CD4-positive, CD25-positive, alpha-beta regulatory T cell (primary cell): ENCODE data around the gene BLID. TPM values are rescaled to one million over a fixed set of nuclear protein-coding genes. Genes with fewer than 3 reads are reported as not detected.

Source experiments
- ATAC-seq, 2 donors: fragments of 150-1000 bp; cut with Tn5 transposase; one replicate each; pipeline ENCODE4 v1.10.0; 2021; ENCODE audit warnings: low read depth in 2 of 2, moderate number of reproducible peaks in 2 of 2, moderate library complexity in 1 of 2
- DNase-seq, 3 donors: peaks; one replicate each; pipeline versions ENCODE4 v3.0.0 to v3.0.0-alpha.2; 2012 to 2022; ENCODE audit warnings: mixed read lengths in 1 of 3
- H3K27ac ChIP-seq: one replicate; pipeline ENCODE4 v1.7.0; 2013; ENCODE audit warnings: mild to moderate bottlenecking, low read length; ENCODE audit not compliant: insufficient read depth, poor library complexity, severe bottlenecking
- H3K27me3 ChIP-seq: one replicate; pipeline ENCODE4 v1.7.0; 2013; ENCODE audit warnings: low read length; ENCODE audit not compliant: control insufficient read depth, insufficient read depth
- H3K36me3 ChIP-seq: one replicate; pipeline ENCODE4 v1.7.0; 2013; ENCODE audit warnings: mild to moderate bottlenecking, low read length, moderate library complexity; ENCODE audit not compliant: control insufficient read depth, insufficient read depth
- H3K4me1 ChIP-seq: 2 replicates; pipeline ENCODE4 v1.7.0; 2013; ENCODE audit warnings: mild to moderate bottlenecking, low read length; ENCODE audit not compliant: insufficient read depth, control insufficient read depth, poor library complexity, severe bottlenecking
- H3K4me3 ChIP-seq: one replicate; pipeline ENCODE4 v1.7.0; 2013; ENCODE audit warnings: low read depth, mild to moderate bottlenecking, low read length, moderate library complexity
- H3K9me3 ChIP-seq, 2 experiments: 1 replicate in 1 of 2; 2 replicates in 1 of 2; pipeline ENCODE4 v1.7.0; 2013; ENCODE audit warnings: low read length in 2 of 2, mild to moderate bottlenecking in 1 of 2, moderate library complexity in 1 of 2; ENCODE audit not compliant: control insufficient read depth in 2 of 2
- H3K27ac Mint-ChIP-seq, 3 donors: one replicate each; pipeline ENCODE4 v1.8.0; 2020 to 2022; ENCODE audit warnings: mild to moderate bottlenecking in 3 of 3, mixed read lengths in 3 of 3, moderate library complexity in 2 of 3
- H3K27me3 Mint-ChIP-seq: one replicate; pipeline ENCODE4 v1.8.0; 2022; ENCODE audit warnings: mild to moderate bottlenecking, mixed read lengths
- H3K36me3 Mint-ChIP-seq: one replicate; pipeline ENCODE4 v1.8.0; 2020; ENCODE audit warnings: mixed read lengths
- H3K4me1 Mint-ChIP-seq, 4 donors: one replicate each; pipeline ENCODE4 v1.8.0; 2020 to 2022; ENCODE audit warnings: mixed read lengths in 4 of 4, mild to moderate bottlenecking in 1 of 4
- H3K4me3 Mint-ChIP-seq, 4 donors: one replicate each; pipeline ENCODE4 v1.8.0; 2020 to 2022; ENCODE audit warnings: mild to moderate bottlenecking in 4 of 4, mixed read lengths in 4 of 4, moderate library complexity in 3 of 4
- H3K9me3 Mint-ChIP-seq, 7 donors: one replicate each; pipeline ENCODE4 v1.8.0; 2020 to 2022; ENCODE audit warnings: mixed read lengths in 7 of 7, mild to moderate bottlenecking in 3 of 7, moderate library complexity in 2 of 7
- polyA plus RNA-seq, 4 donors: library from polyadenylated mRNA; unstranded; fragments of 300-500 nt; fragmentation: Illumina TruSeq; gene quantifications; one replicate each; pipeline ENCODE4 v1.2.3, GENCODE V29; 2021
- total RNA-seq: library from RNA; stranded (reverse); gene quantifications from one replicate; pipeline ENCODE4 v1.2.3, GENCODE V29; 2022

The BLID gene
- total and polyA plus RNA-seq, 5 donors from 2014 or later, result not detected

DNA sequence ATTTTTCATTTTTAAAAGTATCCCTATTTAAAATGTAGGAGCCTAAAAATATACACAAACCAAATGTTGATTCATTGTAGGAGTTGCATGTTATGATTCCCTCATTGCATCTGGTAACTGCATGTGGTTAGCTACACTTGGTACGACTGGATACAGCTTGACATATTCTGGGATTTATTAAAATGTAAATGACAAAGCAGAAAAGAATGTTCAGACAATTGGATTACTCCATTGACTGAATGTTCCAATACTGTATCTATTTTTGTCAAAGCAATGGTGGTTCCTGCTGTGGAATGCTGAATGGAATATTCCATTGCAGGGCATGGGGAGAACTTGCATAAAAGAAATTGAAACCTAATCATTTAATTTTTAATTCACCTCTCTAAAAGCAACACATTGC lies 30.8 kb downstream of the BLID start:
- H3K36me3 ChIP-seq, result no peaks in the 10 kb centered on the region
- no peak overlapping the region for H3K4me3 ChIP-seq
- H3K27ac Mint-ChIP-seq, result no peak overlapping the region
- H3K36me3 Mint-ChIP-seq, result no peaks in the 10 kb centered on the region
- DNase-seq (no peak), ATAC-seq (no peak)
- no peak overlapping the region for H3K27ac ChIP-seq
- H3K4me3 Mint-ChIP-seq, result no peak overlapping the region
- no peaks in the 10 kb centered on the region for H3K27me3 ChIP-seq
- no peaks in the 10 kb centered on the region for H3K9me3 ChIP-seq
- H3K4me1 Mint-ChIP-seq, result no peaks in the 10 kb centered on the region
- peaks cover 11% of the 10 kb centered on the region for H3K27me3 Mint-ChIP-seq
- H3K9me3 Mint-ChIP-seq, result peaks cover 0 to 4% (median 2%) of the 10 kb centered on the region in 7 donors
- no peaks in the 10 kb centered on the region for H3K4me1 ChIP-seq

DNA sequence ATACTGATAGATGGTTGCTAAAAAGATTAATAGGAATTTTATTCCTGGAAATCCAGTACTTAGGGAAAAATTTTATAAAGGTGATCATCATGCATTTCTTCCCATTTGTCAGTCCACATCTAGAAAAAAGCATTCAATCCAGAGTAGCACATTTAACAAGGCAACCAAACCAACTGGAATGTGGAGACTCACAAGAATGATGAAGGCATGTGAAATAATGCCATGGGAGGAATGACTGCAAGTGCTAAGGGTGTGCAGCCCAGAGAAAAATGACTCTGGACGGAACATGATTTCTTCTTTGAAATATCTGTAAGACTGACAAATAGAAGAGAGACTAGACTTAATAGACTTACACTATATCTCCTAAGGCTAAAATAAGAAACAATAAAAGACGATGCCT lies 33.8 kb downstream of the BLID start:
- H3K4me3 ChIP-seq, result no peak overlapping the region
- Mint-ChIP-seq H3K4me3 (no peak overlapping the region), H3K9me3 (peaks cover 0 to 4% (median 2%) of the 10 kb centered on the region in 7 donors), H3K27me3 (peaks cover 14% of the 10 kb centered on the region), H3K27ac (no peak overlapping the region), H3K4me1 (no peaks in the 10 kb centered on the region), H3K36me3 (no peaks in the 10 kb centered on the region)
- no peak for DNase-seq
- ATAC-seq, result no peak
- no peaks in the 10 kb centered on the region for H3K4me1 ChIP-seq
- no peak overlapping the region for H3K27ac ChIP-seq
- no peaks in the 10 kb centered on the region for H3K27me3 ChIP-seq
- H3K9me3 ChIP-seq, result no peaks in the 10 kb centered on the region
- no peaks in the 10 kb centered on the region for H3K36me3 ChIP-seq

DNA sequence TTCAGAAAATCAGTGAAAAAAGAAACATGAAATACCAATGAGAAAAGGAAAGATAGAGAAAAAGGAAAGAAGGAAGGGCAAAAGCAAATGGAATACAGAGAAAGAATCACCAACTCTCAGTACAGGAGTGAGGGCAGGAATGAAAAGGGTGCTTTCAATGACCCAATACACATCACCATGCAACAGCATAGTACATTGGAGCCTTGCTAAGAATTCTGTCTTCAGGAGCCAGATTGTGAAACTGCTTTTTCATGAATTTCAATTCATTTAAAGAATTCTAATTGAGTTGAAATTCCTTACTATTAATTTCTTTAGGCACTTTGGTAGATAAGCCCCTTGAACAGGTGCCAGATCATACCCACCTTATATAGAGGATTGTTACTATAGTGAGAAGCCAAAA lies 34.9 kb downstream of the BLID start:
- peaks cover 0 to 4% (median 2%) of the 10 kb centered on the region in 7 donors for H3K9me3 Mint-ChIP-seq
- Histone ChIP-seq H3K36me3 (no peaks in the 10 kb centered on the region), H3K27me3 (no peaks in the 10 kb centered on the region), H3K4me1 (no peaks in the 10 kb centered on the region), H3K27ac (no peak overlapping the region), H3K4me3 (no peak overlapping the region), H3K9me3 (no peaks in the 10 kb centered on the region)
- no peak overlapping the region for H3K4me3 Mint-ChIP-seq
- H3K27me3 Mint-ChIP-seq, result peaks cover 14% of the 10 kb centered on the region
- H3K4me1 Mint-ChIP-seq, result no peaks in the 10 kb centered on the region
- H3K27ac Mint-ChIP-seq, result no peak overlapping the region
- H3K36me3 Mint-ChIP-seq, result no peaks in the 10 kb centered on the region
- DNase-seq (no peak), ATAC-seq (no peak)

DNA sequence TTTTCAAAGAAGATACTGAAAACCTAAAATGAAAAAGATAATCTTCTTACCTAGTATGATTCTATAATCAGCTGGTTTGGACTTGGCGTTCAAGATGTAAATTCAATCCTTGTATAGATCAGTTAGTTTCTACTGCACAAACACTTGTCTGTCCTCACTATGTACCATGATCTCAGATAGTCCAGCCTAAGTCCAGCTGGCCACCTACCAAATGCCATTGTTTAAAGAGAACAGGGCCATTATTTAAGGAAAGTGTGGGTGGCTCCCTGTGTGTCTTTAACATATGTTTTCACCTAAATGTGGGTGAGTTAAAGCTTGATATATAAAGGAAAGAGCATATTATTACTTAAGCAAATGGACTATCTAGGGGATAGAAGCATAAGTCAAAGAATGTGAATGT lies 38.6 kb downstream of the BLID start:
- DNase-seq (no peak), ATAC-seq (no peak)
- no peak overlapping the region for H3K4me3 ChIP-seq
- Mint-ChIP-seq H3K27me3 (peaks cover 11% of the 10 kb centered on the region), H3K4me3 (no peak overlapping the region), H3K9me3 (peaks cover 0 to 4% (median 1%) of the 10 kb centered on the region in 7 donors), H3K36me3 (no peaks in the 10 kb centered on the region), H3K27ac (no peak overlapping the region), H3K4me1 (no peaks in the 10 kb centered on the region)
- no peaks in the 10 kb centered on the region for H3K9me3 ChIP-seq
- H3K27ac ChIP-seq, result no peak overlapping the region
- no peaks in the 10 kb centered on the region for H3K27me3 ChIP-seq
- no peaks in the 10 kb centered on the region for H3K36me3 ChIP-seq
- no peaks in the 10 kb centered on the region for H3K4me1 ChIP-seq

DNA sequence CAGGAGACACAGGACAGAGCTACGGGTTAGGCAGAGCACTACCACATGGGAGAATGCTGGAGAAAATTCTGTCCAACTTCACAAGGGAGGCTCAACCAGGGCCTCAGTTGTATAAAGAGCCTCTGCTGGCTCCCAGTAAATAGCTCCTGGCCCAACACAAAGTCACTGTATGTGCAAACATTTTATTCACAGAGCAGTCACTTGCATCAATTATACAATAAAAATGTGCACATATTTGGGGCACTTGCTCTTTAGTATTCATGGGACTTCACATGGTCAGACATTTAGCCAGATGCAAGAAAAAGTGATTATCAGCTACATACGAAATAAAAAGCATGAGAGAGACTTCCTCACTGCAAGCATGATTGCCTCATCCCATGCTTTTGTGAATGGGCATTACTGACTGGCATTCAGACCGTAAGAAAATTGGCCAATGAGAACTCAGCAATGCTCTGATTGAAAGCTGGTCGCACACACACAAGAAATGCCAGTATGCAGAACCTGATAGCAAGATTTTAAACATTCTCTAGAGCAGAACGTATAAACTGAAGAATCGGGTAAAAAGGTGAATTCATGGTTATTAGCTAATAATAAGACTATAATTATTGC lies 39.4 kb downstream of the BLID start:
- Histone ChIP-seq H3K27ac (no peak overlapping the region), H3K9me3 (no peaks in the 10 kb centered on the region), H3K27me3 (no peaks in the 10 kb centered on the region), H3K36me3 (no peaks in the 10 kb centered on the region), H3K4me3 (no peak overlapping the region), H3K4me1 (no peaks in the 10 kb centered on the region)
- Mint-ChIP-seq H3K9me3 (peaks cover 0 to 2% (median 0%) of the 10 kb centered on the region in 7 donors), H3K27me3 (peaks cover 5% of the 10 kb centered on the region), H3K4me1 (no peaks in the 10 kb centered on the region), H3K27ac (no peak overlapping the region), H3K4me3 (no peak overlapping the region), H3K36me3 (no peaks in the 10 kb centered on the region)
- DNase-seq (no peak), ATAC-seq (no peak)

DNA sequence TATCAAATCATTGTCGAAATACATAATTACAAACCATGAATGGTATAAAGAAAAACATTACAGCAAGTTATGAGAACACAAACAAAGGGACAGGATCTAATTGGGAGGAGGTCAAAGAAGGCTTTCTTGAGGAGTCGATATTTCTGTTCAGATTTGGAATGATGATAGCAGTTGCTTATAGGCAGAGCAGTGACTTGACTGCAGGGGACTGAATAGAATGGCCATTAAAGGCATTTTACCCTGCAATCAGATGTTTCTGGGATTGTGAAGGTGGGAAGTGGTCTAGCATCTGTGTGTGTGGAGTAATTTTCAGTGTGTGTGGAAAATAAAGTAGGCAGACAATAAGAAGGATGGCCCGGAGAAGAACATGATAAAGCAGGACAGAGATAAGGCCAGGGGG lies 41.0 kb downstream of the BLID start:
- no peaks in the 10 kb centered on the region for H3K4me1 Mint-ChIP-seq
- no peaks in the 10 kb centered on the region for H3K27me3 ChIP-seq
- ATAC-seq (no peak), DNase-seq (no peak)
- no peaks in the 10 kb centered on the region for H3K9me3 ChIP-seq
- no peak overlapping the region for H3K27ac Mint-ChIP-seq
- H3K9me3 Mint-ChIP-seq, result peaks cover 0 to 5% (median 0%) of the 10 kb centered on the region in 7 donors
- H3K27ac ChIP-seq, result no peak overlapping the region
- no peak overlapping the region for H3K4me3 ChIP-seq
- no peak overlapping the region for H3K4me3 Mint-ChIP-seq
- peaks cover 7% of the 10 kb centered on the region for H3K27me3 Mint-ChIP-seq
- H3K36me3 Mint-ChIP-seq, result no peaks in the 10 kb centered on the region
- H3K36me3 ChIP-seq, result no peaks in the 10 kb centered on the region
- no peaks in the 10 kb centered on the region for H3K4me1 ChIP-seq

DNA sequence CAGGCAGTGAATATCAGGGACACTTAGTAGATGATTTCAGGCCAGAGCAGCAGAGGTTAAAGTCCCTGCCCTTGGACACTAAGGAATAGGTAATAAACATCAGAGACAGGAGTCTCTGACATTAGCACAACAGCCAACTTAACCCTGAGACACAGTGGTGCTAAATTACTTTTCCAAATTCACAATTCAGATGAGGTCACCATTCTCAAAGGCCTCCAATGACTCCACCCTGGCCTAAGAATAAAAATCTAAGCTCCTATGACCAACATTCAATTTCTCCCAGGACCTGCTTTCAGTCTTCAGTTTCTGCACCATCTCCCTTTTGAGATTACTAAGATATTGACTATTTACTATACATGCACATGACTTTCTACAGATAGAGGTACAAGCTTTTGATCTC lies 42.0 kb downstream of the BLID start:
- no peak overlapping the region for H3K27ac Mint-ChIP-seq
- H3K36me3 Mint-ChIP-seq, result no peaks in the 10 kb centered on the region
- Histone ChIP-seq H3K4me3 (no peak overlapping the region), H3K4me1 (no peaks in the 10 kb centered on the region), H3K36me3 (no peaks in the 10 kb centered on the region), H3K27me3 (no peaks in the 10 kb centered on the region), H3K27ac (no peak overlapping the region), H3K9me3 (no peaks in the 10 kb centered on the region)
- no peak overlapping the region for H3K4me3 Mint-ChIP-seq
- DNase-seq (no peak), ATAC-seq (no peak)
- H3K27me3 Mint-ChIP-seq, result peaks cover 12% of the 10 kb centered on the region
- peaks cover 0 to 5% (median 0%) of the 10 kb centered on the region in 7 donors for H3K9me3 Mint-ChIP-seq
- H3K4me1 Mint-ChIP-seq, result no peaks in the 10 kb centered on the region

DNA sequence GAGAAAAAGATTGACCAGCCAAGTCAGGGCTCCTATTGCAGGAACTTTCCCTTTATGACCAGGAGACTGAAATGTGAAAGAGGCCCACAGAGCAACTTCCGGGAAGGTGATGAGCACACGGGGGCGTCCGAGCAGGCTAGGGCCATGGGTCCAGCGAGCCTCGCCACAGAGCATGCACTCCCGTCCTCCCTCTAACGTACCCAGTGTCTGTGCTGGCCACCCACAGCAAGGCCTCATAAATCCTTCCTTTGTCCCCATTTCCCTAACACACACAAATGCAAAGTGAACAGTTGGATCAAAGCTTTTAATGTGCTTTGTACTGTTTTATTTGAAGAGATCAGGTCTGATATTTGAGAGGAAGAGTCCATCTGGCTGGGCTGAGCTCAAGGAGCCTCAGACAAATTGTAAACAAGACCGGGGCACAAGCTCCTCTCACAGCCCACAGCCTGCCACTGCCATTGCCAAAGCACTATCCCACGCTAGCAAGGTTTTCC lies 44.3 kb downstream of the BLID start:
- Histone ChIP-seq H3K27me3 (no peaks in the 10 kb centered on the region), H3K4me3 (no peak overlapping the region), H3K4me1 (no peaks in the 10 kb centered on the region), H3K36me3 (no peaks in the 10 kb centered on the region), H3K27ac (no peak overlapping the region), H3K9me3 (no peaks in the 10 kb centered on the region)
- Mint-ChIP-seq H3K9me3 (peaks cover 0 to 5% (median 0%) of the 10 kb centered on the region in 7 donors), H3K27me3 (peaks cover 12% of the 10 kb centered on the region), H3K36me3 (no peaks in the 10 kb centered on the region), H3K27ac (no peak overlapping the region), H3K4me3 (no peak overlapping the region), H3K4me1 (no peaks in the 10 kb centered on the region)
- no peak for ATAC-seq
- no peak for DNase-seq
